H9 (cell line): ENCODE data around the gene PAX8. TPM values are rescaled to one million over a fixed set of nuclear protein-coding genes. Genes with fewer than 3 reads are reported as not detected.

ENCODE experiments used
- DNase-seq: peaks from one replicate; pipeline ENCODE4 v3.0.0-alpha.2; 2017
- H2AFZ ChIP-seq: one replicate; pipeline ENCODE4 v1.6.1; 2013; ENCODE audit warnings: mild to moderate bottlenecking, low read length, control low read depth, moderate library complexity
- H2AK5ac ChIP-seq: 2 replicates; pipeline ENCODE4 v1.6.1; 2013; ENCODE audit warnings: low read length, control low read depth, mixed read lengths; ENCODE audit not compliant: insufficient read length
- H2BK120ac ChIP-seq: one replicate; pipeline ENCODE4 v1.6.1; 2013; ENCODE audit warnings: low read depth, mild to moderate bottlenecking, low read length, control low read depth, inconsistent platforms; ENCODE audit not compliant: poor library complexity, severe bottlenecking
- H2BK12ac ChIP-seq: 2 replicates; pipeline ENCODE4 v1.6.1; 2013; ENCODE audit warnings: low read length, control low read depth, mixed read lengths, low read depth; ENCODE audit not compliant: insufficient read length
- H2BK15ac ChIP-seq: 2 replicates; pipeline ENCODE4 v1.6.1; 2013; ENCODE audit warnings: low read depth, low read length, control low read depth
- H2BK20ac ChIP-seq: one replicate; pipeline ENCODE4 v1.6.1; 2013; ENCODE audit warnings: low read depth, mild to moderate bottlenecking, low read length, control low read depth, inconsistent platforms; ENCODE audit not compliant: poor library complexity, severe bottlenecking
- H2BK5ac ChIP-seq: 2 replicates; pipeline ENCODE4 v1.6.1; 2013; ENCODE audit warnings: low read length, control low read depth, mixed read lengths; ENCODE audit not compliant: insufficient read length
- H3K14ac ChIP-seq: 2 replicates; pipeline ENCODE4 v1.6.1; 2013; ENCODE audit warnings: low read length, control low read depth; ENCODE audit not compliant: insufficient read depth
- H3K18ac ChIP-seq: 2 replicates; pipeline ENCODE4 v1.6.1; 2013; ENCODE audit warnings: low read depth, mild to moderate bottlenecking, mixed read lengths, low read length, control low read depth; ENCODE audit not compliant: insufficient read length
- H3K23ac ChIP-seq: 2 replicates; pipeline ENCODE4 v1.6.1; 2013; ENCODE audit warnings: low read length, control low read depth, mixed read lengths, low read depth; ENCODE audit not compliant: insufficient read length
- H3K23me2 ChIP-seq: 2 replicates; pipeline ENCODE4 v1.6.1; 2013; ENCODE audit warnings: low read depth, mild to moderate bottlenecking, mixed read lengths, low read length, control low read depth; ENCODE audit not compliant: insufficient read length, poor library complexity, severe bottlenecking
- H3K27ac ChIP-seq: 2 replicates; pipeline ENCODE4 v1.5.1; 2013; ENCODE audit warnings: low read length, control low read depth, mixed read lengths, low read depth; ENCODE audit not compliant: insufficient read length
- H3K27me3 ChIP-seq: 2 replicates; pipeline ENCODE4 v1.6.1; 2013; ENCODE audit warnings: low read length, control low read depth, inconsistent platforms; ENCODE audit not compliant: insufficient read depth
- H3K4ac ChIP-seq: 2 replicates; pipeline ENCODE4 v1.6.1; 2013; ENCODE audit warnings: low read depth, mild to moderate bottlenecking, control low read depth, inconsistent platforms, low read length, moderate library complexity
- H3K4me1 ChIP-seq: 2 replicates; pipeline ENCODE4 v1.6.1; 2013; ENCODE audit warnings: low read length, control low read depth, inconsistent platforms; ENCODE audit not compliant: insufficient read depth
- H3K4me2 ChIP-seq: 2 replicates; pipeline ENCODE4 v1.6.1; 2013; ENCODE audit warnings: low read length, control low read depth, mixed read lengths; ENCODE audit not compliant: insufficient read length, insufficient read depth
- H3K56ac ChIP-seq: 2 replicates; pipeline ENCODE4 v1.6.1; 2013; ENCODE audit warnings: low read depth, mild to moderate bottlenecking, mixed read lengths, low read length, control low read depth; ENCODE audit not compliant: insufficient read length
- H3K79me1 ChIP-seq: 2 replicates; pipeline ENCODE4 v1.6.1; 2013; ENCODE audit warnings: low read depth, mild to moderate bottlenecking, moderate library complexity, low read length, control low read depth, inconsistent platforms; ENCODE audit not compliant: insufficient read depth, poor library complexity, severe bottlenecking
- H3K79me2 ChIP-seq: 2 replicates; pipeline ENCODE4 v1.6.1; 2013; ENCODE audit warnings: low read length, control low read depth, inconsistent platforms; ENCODE audit not compliant: insufficient read depth
- H3K9ac ChIP-seq: 2 replicates; pipeline ENCODE4 v1.6.1; 2013; ENCODE audit warnings: low read length, control low read depth, mixed read lengths; ENCODE audit not compliant: insufficient read length; ENCODE audit errors: extremely low read depth
- H3K9me3 ChIP-seq: one replicate; pipeline ENCODE4 v1.6.1; 2013; ENCODE audit warnings: low read depth, low read length, inconsistent platforms; ENCODE audit not compliant: control insufficient read depth
- H3T11ph ChIP-seq: one replicate; pipeline ENCODE4 v1.6.1; 2013; ENCODE audit warnings: mild to moderate bottlenecking, low read length, control low read depth, inconsistent platforms
- H4K20me1 ChIP-seq: one replicate; pipeline ENCODE4 v1.6.1; 2013; ENCODE audit not compliant: control insufficient read depth, insufficient read length, insufficient read depth
- H4K5ac ChIP-seq: 2 replicates; pipeline ENCODE4 v1.6.1; 2013; ENCODE audit warnings: low read depth, mild to moderate bottlenecking, mixed read lengths, low read length, control low read depth; ENCODE audit not compliant: insufficient read length
- H4K8ac ChIP-seq: replicated peaks from 2 replicates; pipeline ENCODE4 v1.6.1; 2013; ENCODE audit warnings: low read length, control low read depth, mixed read lengths, low read depth; ENCODE audit not compliant: insufficient read length
- H4K91ac ChIP-seq: 2 replicates; pipeline ENCODE4 v1.6.1; 2013; ENCODE audit warnings: low read depth, mild to moderate bottlenecking, moderate library complexity, mixed read lengths, low read length, control low read depth; ENCODE audit not compliant: insufficient read length
- H3K27ac Mint-ChIP-seq, 3 experiments: 2 replicates in 2 of 3; 3 replicates in 1 of 3; pipeline ENCODE4 v1.8.0; 2020 to 2021; ENCODE audit warnings: mixed read lengths in 3 of 3, mild to moderate bottlenecking in 1 of 3, moderate library complexity in 1 of 3
- H3K27me3 Mint-ChIP-seq: 2 replicates; pipeline ENCODE4 v1.8.0; 2021; ENCODE audit warnings: low read depth, mild to moderate bottlenecking, moderate library complexity, mixed read lengths
- H3K36me3 Mint-ChIP-seq, 3 experiments: 2 replicates in 2 of 3; 3 replicates in 1 of 3; pipeline ENCODE4 v1.8.0; 2020 to 2021; ENCODE audit warnings: low read depth in 3 of 3, mixed read lengths in 3 of 3; ENCODE audit not compliant: insufficient read depth in 1 of 3
- H3K4me1 Mint-ChIP-seq, 2 experiments: 2 replicates each; pipeline ENCODE4 v1.8.0; 2020; ENCODE audit warnings: mixed read lengths in 2 of 2
- H3K4me3 Mint-ChIP-seq, 2 experiments: 2 replicates in 1 of 2; 3 replicates in 1 of 2; pipeline ENCODE4 v1.8.0; 2020 to 2021; ENCODE audit warnings: mild to moderate bottlenecking in 2 of 2, mixed read lengths in 2 of 2, moderate library complexity in 1 of 2
- H3K9me3 Mint-ChIP-seq, 2 experiments: 2 replicates in 1 of 2; 3 replicates in 1 of 2; pipeline ENCODE4 v1.8.0; 2020; ENCODE audit warnings: mild to moderate bottlenecking in 2 of 2, mixed read lengths in 2 of 2, moderate library complexity in 1 of 2
- WGBS: extraction: QIAGEN DNeasy Blood & Tissue Kit; methylation state at CpG from one replicate; pipeline ENCODE4 v1.1.7; 2013; ENCODE audit warnings: missing lambda C conversion rate, low lambda C conversion rate, mixed read lengths; ENCODE audit not compliant: insufficient read length; ENCODE audit errors: extremely low coverage; 5-methylcytosine and 5-hydroxymethylcytosine counted together
- total RNA-seq: library from RNA; stranded (reverse); gene quantifications from 2 replicates; pipeline ENCODE4 v1.2.1, GENCODE V29; 2021
- TF ChIP-seq, protein P1 (sequence below): fragments of 200-600 bp; sonication (generic); conservative IDR thresholded peaks from 3 replicates; pipeline ENCODE4 v1.8.0; 2021; ENCODE audit warnings: antibody characterized with exemption, mild to moderate bottlenecking

PAX8 gene
- total RNA-seq, 1 experiment from 2014 or later, result not detected

DNA sequence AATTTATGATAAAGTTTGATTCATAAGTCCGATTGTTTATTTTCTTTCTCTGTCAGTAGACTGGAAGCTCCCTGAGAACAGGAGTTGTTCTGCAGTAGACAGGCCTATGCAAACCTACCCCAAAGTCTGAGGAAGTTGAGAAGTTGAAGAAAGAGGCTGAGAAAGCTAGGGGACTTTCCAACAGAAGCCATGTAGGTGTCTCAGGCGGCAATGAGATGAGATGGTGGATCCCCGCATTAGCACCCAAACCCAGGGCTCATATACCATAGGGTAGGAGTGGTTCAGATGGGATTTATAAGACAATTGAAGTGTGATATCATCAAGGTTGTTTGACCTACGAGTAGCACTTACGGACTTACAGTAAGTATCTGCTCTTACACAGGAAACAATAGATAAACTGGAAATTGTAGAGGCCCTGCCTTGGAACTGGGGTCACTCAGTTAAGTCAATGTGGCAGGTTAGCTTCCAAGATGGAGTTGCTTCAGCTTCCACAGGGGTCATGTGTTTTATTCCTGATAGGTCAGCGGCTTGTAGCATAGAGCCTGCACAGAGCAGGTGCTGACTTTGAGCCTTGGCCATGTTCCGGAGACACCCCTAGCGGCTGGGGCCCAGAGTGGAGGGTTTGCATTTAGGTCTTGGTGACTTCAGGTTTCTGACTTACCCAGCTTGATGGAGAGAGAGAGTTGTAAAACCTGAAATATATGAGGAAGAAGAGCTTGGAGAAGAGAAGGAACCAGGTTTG, 107.2 kb downstream of the PAX8 start:
- H3K4me1 ChIP-seq, result no peaks in the 10 kb centered on the region; the same call in 1 of the 2 replicates
- H3K23me2 ChIP-seq, result no peaks in the 10 kb centered on the region
- Mint-ChIP-seq H3K36me3 (no peaks in the 10 kb centered on the region; a peak in 2 of 7 replicates), H3K4me3 (no peak overlapping the region), H3K27ac (no peak overlapping the region), H3K27me3 (peaks cover 10% of the 10 kb centered on the region), H3K9me3 (no peaks in the 10 kb centered on the region; a peak in 1 of 5 replicates), H3K4me1 (peaks cover 15% of the 10 kb centered on the region in 2 experiments)
- no peak overlapping the region for H2BK120ac ChIP-seq
- no peak for DNase-seq
- no peak overlapping the region for H3K4me2 ChIP-seq
- H3K27me3 ChIP-seq, result no peaks in the 10 kb centered on the region
- no peak overlapping the region for H3T11ph ChIP-seq
- H3K9ac ChIP-seq, result no peak overlapping the region
- TF ChIP-seq, protein P1, sequence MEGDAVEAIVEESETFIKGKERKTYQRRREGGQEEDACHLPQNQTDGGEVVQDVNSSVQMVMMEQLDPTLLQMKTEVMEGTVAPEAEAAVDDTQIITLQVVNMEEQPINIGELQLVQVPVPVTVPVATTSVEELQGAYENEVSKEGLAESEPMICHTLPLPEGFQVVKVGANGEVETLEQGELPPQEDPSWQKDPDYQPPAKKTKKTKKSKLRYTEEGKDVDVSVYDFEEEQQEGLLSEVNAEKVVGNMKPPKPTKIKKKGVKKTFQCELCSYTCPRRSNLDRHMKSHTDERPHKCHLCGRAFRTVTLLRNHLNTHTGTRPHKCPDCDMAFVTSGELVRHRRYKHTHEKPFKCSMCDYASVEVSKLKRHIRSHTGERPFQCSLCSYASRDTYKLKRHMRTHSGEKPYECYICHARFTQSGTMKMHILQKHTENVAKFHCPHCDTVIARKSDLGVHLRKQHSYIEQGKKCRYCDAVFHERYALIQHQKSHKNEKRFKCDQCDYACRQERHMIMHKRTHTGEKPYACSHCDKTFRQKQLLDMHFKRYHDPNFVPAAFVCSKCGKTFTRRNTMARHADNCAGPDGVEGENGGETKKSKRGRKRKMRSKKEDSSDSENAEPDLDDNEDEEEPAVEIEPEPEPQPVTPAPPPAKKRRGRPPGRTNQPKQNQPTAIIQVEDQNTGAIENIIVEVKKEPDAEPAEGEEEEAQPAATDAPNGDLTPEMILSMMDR, result no peak
- H2BK15ac ChIP-seq, result no peak overlapping the region
- no peak overlapping the region for H4K91ac ChIP-seq
- H3K79me2 ChIP-seq, result no peaks in the 10 kb centered on the region
- H3K23ac ChIP-seq, result no peak overlapping the region
- H2BK12ac ChIP-seq, result no peak overlapping the region
- H2AK5ac ChIP-seq, result no peak overlapping the region
- H4K20me1 ChIP-seq, result no peaks in the 10 kb centered on the region
- no peak overlapping the region for H3K14ac ChIP-seq
- no peak overlapping the region for H4K8ac ChIP-seq
- no peak overlapping the region for H2BK20ac ChIP-seq
- H3K18ac ChIP-seq, result no peak overlapping the region
- H3K4ac ChIP-seq, result no peak overlapping the region
- H2AFZ ChIP-seq, result no peak overlapping the region
- H3K56ac ChIP-seq, result no peak overlapping the region
- H3K27ac ChIP-seq, result no peak overlapping the region
- no CpG with 5 or more reads among the region's 8 CpGs for WGBS
- H3K79me1 ChIP-seq, result no peaks in the 10 kb centered on the region
- H4K5ac ChIP-seq, result no peak overlapping the region
- H2BK5ac ChIP-seq, result no peak overlapping the region
- no peaks in the 10 kb centered on the region for H3K9me3 ChIP-seq
